ENCODE data around the gene TRIP13. TPM values are rescaled to one million over a fixed set of nuclear protein-coding genes. Genes with fewer than 3 reads are reported as not detected.
A peak's percentile ranks its signal among the peaks of the same experiment; 100 is the strongest.

The TRIP13 gene
- total and polyA plus RNA-seq, 9 of the 15 experiments (the other 6 are each of a cell fraction or from before 2014, with no cell fraction given) = 24.1 to 116 (median 53.2) TPM

GRCh38 chr5:963673-964531, 71.2 kb downstream of the TRIP13 start (continued):
- TF ChIP-seq ZBTB40 (IDR thresholded peaks at IDR 0.05) = 0 out of 2 replicates have a peak, but pooled peaks have one; percentile 18
- no peak for TF ChIP-seq ZBTB40 (CRISPR knock-in tag; IDR thresholded peaks at IDR 0.05)
- no peak for TF ChIP-seq ZNF398 (CRISPR knock-in tag; IDR thresholded peaks at IDR 0.05)
- no peak for TF ChIP-seq ZNF407 (IDR thresholded peaks at IDR 0.05; ENCODE audit: low read depth)

All from K562 (cell line).